ENCODE results near the gene AK4.

GRCh38 chr1:65278376-65279069 lies 130.5 kb downstream of the AK4 start:
- TF ChIP-seq, protein P1, sequence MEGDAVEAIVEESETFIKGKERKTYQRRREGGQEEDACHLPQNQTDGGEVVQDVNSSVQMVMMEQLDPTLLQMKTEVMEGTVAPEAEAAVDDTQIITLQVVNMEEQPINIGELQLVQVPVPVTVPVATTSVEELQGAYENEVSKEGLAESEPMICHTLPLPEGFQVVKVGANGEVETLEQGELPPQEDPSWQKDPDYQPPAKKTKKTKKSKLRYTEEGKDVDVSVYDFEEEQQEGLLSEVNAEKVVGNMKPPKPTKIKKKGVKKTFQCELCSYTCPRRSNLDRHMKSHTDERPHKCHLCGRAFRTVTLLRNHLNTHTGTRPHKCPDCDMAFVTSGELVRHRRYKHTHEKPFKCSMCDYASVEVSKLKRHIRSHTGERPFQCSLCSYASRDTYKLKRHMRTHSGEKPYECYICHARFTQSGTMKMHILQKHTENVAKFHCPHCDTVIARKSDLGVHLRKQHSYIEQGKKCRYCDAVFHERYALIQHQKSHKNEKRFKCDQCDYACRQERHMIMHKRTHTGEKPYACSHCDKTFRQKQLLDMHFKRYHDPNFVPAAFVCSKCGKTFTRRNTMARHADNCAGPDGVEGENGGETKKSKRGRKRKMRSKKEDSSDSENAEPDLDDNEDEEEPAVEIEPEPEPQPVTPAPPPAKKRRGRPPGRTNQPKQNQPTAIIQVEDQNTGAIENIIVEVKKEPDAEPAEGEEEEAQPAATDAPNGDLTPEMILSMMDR (IDR thresholded peaks at IDR 0.05 in 4 of 5, conservative IDR thresholded peaks at IDR 0.05 in 1 of 5): no peak
- TF ChIP-seq POLR2A (IDR thresholded peaks at IDR 0.05): no peak
